ENCODE results near the gene ITM2C.

The ITM2C gene

DNA sequence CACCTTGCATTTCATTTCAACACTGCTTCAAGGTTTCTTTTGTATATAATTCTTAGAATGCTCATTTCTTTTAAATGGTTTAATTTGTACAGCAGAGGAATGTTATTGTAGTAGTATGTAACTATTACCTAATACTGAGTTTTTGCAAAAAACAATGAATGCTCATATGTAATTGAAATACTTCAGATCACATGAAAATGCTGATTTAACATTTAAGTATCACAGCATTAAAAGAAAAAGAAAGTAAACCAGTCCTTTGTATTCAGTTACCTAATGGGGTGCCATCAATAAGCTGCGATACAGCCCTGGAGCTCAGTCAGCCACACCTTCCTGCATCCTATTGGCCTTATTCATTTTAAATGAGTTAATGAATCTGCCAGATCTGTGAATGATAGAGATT lies 45.3 kb upstream of the ITM2C start:
- H3K79me2 ChIP-seq (ENCODE audit: insufficient read depth, low read length): no peaks in the 10 kb centered on the region
- TF ChIP-seq, protein P1, sequence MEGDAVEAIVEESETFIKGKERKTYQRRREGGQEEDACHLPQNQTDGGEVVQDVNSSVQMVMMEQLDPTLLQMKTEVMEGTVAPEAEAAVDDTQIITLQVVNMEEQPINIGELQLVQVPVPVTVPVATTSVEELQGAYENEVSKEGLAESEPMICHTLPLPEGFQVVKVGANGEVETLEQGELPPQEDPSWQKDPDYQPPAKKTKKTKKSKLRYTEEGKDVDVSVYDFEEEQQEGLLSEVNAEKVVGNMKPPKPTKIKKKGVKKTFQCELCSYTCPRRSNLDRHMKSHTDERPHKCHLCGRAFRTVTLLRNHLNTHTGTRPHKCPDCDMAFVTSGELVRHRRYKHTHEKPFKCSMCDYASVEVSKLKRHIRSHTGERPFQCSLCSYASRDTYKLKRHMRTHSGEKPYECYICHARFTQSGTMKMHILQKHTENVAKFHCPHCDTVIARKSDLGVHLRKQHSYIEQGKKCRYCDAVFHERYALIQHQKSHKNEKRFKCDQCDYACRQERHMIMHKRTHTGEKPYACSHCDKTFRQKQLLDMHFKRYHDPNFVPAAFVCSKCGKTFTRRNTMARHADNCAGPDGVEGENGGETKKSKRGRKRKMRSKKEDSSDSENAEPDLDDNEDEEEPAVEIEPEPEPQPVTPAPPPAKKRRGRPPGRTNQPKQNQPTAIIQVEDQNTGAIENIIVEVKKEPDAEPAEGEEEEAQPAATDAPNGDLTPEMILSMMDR (conservative IDR thresholded peaks at IDR 0.05; ENCODE audit: low read length): no peak
- no peak for TF ChIP-seq EZH2phosphoT487 (IDR thresholded peaks at IDR 0.05; ENCODE audit: borderline replicate concordance)
- H3K27me3 ChIP-seq (ENCODE audit: insufficient read depth, low read length, poor library complexity, severe bottlenecking): no peaks in the 10 kb centered on the region
- H3K4me1 ChIP-seq (ENCODE audit: insufficient read depth, low read length, poor library complexity, severe bottlenecking): peaks cover 22% of the 10 kb centered on the region
- no peaks in the 10 kb centered on the region for H3K9me2 ChIP-seq (replicated peaks; ENCODE audit: low read depth, low read length)
- no peak overlapping the region for H3K9ac ChIP-seq (ENCODE audit: low read depth, low read length, poor library complexity, severe bottlenecking)
- H4K20me1 ChIP-seq (ENCODE audit: insufficient read depth, low read length, poor library complexity, severe bottlenecking): peaks cover 4% of the 10 kb centered on the region
- H3F3A ChIP-seq (ENCODE audit: low read depth): peaks cover 5% of the 10 kb centered on the region; the same call in 1 of the 2 replicates
- H3K9me3 ChIP-seq (ENCODE audit: insufficient read depth, low read depth, low read length): no peaks in the 10 kb centered on the region
- no peak overlapping the region for H2AFZ ChIP-seq (ENCODE audit: low read length)
- no peak overlapping the region for H3K4me2 ChIP-seq (ENCODE audit: low read depth, low read length, poor library complexity, severe bottlenecking)
- H3K36me3 ChIP-seq (ENCODE audit: insufficient read depth, low read length): peaks cover 48% of the 10 kb centered on the region
- H3K4me3 ChIP-seq (ENCODE audit: low read length, poor library complexity, severe bottlenecking): no peak overlapping the region

DNA sequence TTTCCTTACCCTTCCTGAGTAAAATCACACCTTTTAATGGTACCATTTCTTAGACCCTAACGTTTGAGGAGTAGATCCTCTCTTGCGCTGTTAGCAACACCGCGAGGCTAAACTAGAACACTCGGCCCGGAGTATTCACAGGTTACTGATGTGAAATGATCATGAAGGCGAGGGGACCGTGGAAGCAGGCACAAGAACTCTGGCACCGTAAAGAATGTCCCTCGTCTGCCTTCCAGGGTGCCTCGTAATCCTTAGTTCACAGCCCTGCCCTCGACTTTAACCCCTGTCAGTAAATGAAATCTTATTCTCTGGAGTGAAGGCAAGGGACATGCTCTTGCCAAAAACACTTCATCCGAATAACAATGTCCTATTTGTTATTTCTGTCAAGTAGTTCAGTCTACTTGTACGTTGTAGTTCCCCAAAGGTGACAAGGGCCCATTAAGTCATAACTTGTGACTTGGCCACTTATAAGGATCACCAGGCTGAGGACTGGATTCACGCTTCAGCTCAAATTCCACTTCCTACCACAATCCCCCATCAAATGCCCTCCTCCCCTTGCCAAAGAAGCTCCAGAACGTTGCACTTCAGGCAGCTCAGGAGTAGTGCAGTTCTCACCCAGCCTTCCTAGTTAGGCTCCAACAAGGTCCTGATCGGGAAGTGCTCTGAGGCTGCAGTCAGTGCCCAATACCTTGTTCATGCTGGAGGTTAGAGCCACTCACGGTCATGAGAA lies 43.3 kb upstream of the ITM2C start:
- no peaks in the 10 kb centered on the region for H4K20me1 ChIP-seq (ENCODE audit: insufficient read depth, low read length, poor library complexity, severe bottlenecking)
- H3K36me3 ChIP-seq (ENCODE audit: insufficient read depth, low read length): peaks cover 37% of the 10 kb centered on the region
- H3K9me2 ChIP-seq (replicated peaks; ENCODE audit: low read depth, low read length): no peaks in the 10 kb centered on the region
- no peak overlapping the region for H3K9ac ChIP-seq (ENCODE audit: low read depth, low read length, poor library complexity, severe bottlenecking)
- no peaks in the 10 kb centered on the region for H3K9me3 ChIP-seq (ENCODE audit: insufficient read depth, low read depth, low read length)
- TF ChIP-seq, protein P1 (conservative IDR thresholded peaks at IDR 0.05; ENCODE audit: low read length): no peak
- no peak for TF ChIP-seq EZH2phosphoT487 (IDR thresholded peaks at IDR 0.05; ENCODE audit: borderline replicate concordance)
- H3K27me3 ChIP-seq (ENCODE audit: insufficient read depth, low read length, poor library complexity, severe bottlenecking): no peaks in the 10 kb centered on the region
- H3K4me1 ChIP-seq (ENCODE audit: insufficient read depth, low read length, poor library complexity, severe bottlenecking): peaks cover 6% of the 10 kb centered on the region
- H2AFZ ChIP-seq (ENCODE audit: low read length): no peak overlapping the region
- no peak overlapping the region for H3K4me2 ChIP-seq (ENCODE audit: low read depth, low read length, poor library complexity, severe bottlenecking)
- no peaks in the 10 kb centered on the region for H3K79me2 ChIP-seq (ENCODE audit: insufficient read depth, low read length)
- H3K4me3 ChIP-seq (ENCODE audit: low read length, poor library complexity, severe bottlenecking): no peak overlapping the region
- 0 out of 2 replicates have a peak, but pooled peaks cover 2% of the 10 kb centered on the region for H3F3A ChIP-seq (ENCODE audit: low read depth)

DNA sequence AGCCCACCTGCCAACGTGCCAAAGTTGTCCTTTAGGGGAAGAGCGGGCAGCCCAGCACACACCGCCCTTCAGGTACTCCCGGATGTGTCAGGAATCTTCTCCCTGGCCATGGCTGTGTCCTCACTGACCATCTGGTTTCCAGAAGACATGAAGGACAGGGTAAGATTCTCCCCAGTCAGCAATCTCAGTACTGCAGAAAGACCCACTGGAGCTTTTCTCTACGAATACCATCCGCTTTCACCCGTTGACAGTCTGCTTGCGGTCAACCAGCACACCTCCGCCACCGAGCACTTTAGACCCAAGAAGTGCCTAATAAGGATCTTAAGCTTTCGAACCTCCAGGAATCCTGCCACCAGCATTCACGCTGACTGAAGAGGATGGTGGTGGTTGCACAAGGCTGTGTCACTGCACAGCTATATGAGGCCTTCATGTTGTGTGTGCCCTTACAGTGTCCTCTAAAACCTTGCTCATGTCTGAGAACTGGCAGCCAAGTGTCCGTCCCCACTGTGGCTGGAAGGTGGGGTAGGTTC lies 42.7 kb upstream of the ITM2C start:
- no peaks in the 10 kb centered on the region for H3K9me2 ChIP-seq (replicated peaks; ENCODE audit: low read depth, low read length)
- H3K9ac ChIP-seq (ENCODE audit: low read depth, low read length, poor library complexity, severe bottlenecking): no peak overlapping the region
- no peaks in the 10 kb centered on the region for H3K27me3 ChIP-seq (ENCODE audit: insufficient read depth, low read length, poor library complexity, severe bottlenecking)
- no peaks in the 10 kb centered on the region for H3K4me1 ChIP-seq (ENCODE audit: insufficient read depth, low read length, poor library complexity, severe bottlenecking)
- H3K36me3 ChIP-seq (ENCODE audit: insufficient read depth, low read length): peaks cover 33% of the 10 kb centered on the region
- no peaks in the 10 kb centered on the region for H3F3A ChIP-seq (ENCODE audit: low read depth)
- no peak overlapping the region for H3K4me2 ChIP-seq (ENCODE audit: low read depth, low read length, poor library complexity, severe bottlenecking)
- no peak overlapping the region for H3K4me3 ChIP-seq (ENCODE audit: low read length, poor library complexity, severe bottlenecking)
- no peak overlapping the region for H2AFZ ChIP-seq (ENCODE audit: low read length)
- TF ChIP-seq EZH2phosphoT487 (IDR thresholded peaks at IDR 0.05; ENCODE audit: borderline replicate concordance): no peak
- TF ChIP-seq, protein P1 (conservative IDR thresholded peaks at IDR 0.05; ENCODE audit: low read length): no peak
- H3K9me3 ChIP-seq (ENCODE audit: insufficient read depth, low read depth, low read length): no peaks in the 10 kb centered on the region
- no peaks in the 10 kb centered on the region for H3K79me2 ChIP-seq (ENCODE audit: insufficient read depth, low read length)
- no peaks in the 10 kb centered on the region for H4K20me1 ChIP-seq (ENCODE audit: insufficient read depth, low read length, poor library complexity, severe bottlenecking)
